GM12873 (cell line): ENCODE measurements around the gene CCDC77.

Experiments
- CTCF ChIP-seq: IDR thresholded peaks from 2 replicates; pipeline ENCODE4 v1.5.1; 2012; ENCODE audit warnings: low read depth, mild to moderate bottlenecking, moderate library complexity, low read length, control low read depth; ENCODE audit not compliant: insufficient read depth; ENCODE audit errors: missing control alignments

The CCDC77 gene

GRCh38 chr12:442235-442884, 40.9 kb downstream of the CCDC77 start:
- peak; percentile 72 for TF ChIP-seq CTCF

DNA sequence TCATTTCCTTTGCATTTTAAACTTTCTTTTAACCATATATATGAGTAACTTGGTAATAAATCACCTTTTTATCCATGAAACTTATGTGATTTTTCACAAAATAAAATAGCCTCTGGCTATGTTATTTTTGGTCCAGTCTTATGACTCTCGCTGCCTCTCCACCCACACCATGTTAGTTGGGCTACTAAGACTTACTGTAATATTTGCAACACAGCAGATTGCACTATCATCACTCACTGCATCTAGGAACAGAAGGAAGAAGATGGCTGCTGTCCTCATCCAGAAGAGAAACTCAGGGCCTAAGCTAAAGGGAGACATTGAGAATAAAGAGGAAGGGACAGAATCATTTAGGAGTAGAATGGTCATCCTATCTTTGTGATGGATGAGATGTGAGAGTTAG, 45.7 kb downstream of the CCDC77 start:
- TF ChIP-seq CTCF = no peak

DNA sequence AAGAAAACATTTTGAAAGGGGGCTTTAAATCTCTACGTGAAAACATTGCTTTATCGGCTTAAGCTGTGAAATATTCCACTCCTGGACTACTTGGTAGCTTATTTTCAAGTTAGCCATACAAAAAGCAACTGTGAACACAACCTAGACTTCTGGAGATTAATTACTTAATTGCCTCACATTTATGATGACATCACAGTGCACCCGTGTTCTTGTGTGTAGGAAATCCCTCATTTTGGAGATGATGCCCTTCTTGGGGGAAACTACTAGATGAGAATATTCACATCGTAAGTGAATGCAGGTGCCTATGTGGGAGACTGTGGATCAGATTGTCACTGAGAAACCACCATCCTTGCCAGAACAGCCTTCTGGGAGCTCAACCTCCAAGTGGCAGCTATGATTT, 47.8 kb downstream of the CCDC77 start:
- TF ChIP-seq CTCF = no peak

- TF ChIP-seq CTCF = no peak
These were observed 49.0 kb downstream of the CCDC77 start for GRCh38 chr12:450438-450837.

- peak; percentile 66 for TF ChIP-seq CTCF
These were observed 51.3 kb downstream of the CCDC77 start for GRCh38 chr12:452667-453210.

DNA sequence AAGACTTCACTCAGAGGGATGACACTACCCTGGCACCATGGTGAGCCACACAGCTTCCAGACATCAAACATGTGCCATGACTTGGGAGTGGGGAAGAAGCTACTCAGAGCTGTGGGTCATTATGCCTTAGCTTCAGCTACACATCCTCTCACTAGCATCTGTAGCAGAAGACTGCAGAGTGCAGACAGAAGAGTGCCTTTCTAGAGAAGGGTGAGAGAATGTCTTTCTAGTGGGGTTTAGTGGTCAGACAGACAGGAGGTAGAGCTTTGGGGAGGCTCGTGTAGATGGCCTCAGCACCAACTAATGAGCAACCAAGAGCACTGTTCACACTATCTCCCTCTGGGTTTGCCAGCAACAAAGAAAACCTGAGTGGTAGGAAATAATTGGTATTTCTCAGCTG, 53.4 kb downstream of the CCDC77 start:
- no peak for TF ChIP-seq CTCF

DNA sequence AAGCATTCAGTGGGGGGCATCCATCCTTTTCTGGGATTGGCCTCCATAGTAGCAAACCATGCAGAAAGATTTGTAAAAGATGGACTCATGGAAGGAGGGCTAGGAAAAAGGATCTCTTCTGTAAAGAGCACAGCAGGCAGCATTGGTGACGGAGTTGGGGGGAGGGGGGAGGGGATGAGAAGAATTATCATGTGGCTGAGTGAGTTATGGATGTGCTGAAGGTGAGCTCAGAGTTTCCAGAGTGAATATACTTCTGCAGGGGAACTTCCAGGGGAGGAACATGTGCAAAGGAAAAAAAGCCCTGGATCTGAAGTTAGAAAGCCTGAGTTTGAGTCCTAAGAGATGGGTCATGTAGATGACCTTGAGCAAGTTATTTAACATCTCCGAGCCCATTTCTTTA, 54.4 kb downstream of the CCDC77 start:
- TF ChIP-seq CTCF = no peak
